ENCODE results near the gene PEBP1. TPM values are rescaled to one million over a fixed set of nuclear protein-coding genes. Genes with fewer than 3 reads are reported as not detected.
A peak's percentile ranks its signal among the peaks of the same experiment; 100 is the strongest.

Gene PEBP1
- total and polyA plus RNA-seq, 4 donors = 123 to 317 (median 167) TPM

DNA sequence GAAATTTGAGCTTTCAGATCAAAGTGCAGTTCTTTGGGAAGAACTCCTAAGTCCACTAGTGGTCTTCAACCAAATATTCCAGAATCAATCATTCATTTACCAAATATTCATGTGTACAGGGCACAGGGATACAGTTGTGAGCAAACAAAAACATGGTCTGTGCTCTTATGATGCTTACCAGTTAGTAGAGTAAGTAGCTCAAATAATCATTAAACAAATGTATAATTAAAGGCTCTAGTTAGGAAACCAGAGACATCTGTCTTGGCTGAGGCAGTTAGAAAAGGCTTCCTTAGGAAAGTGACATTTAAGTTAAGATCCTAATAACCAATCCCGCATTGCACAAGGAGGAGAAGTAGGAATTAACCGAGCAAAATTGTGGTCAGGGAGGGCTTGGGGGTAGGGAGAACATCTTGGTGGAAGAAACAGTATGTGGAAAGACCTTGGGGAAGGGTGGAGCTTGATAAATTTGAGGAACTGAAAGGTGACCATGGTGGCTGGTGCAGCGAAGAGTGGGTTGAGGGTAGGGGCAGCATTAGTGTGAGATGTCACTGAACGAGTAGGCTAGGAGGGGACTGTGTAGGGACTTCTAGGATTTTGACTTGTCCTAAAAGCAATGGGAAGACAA, 40.0 kb downstream of the PEBP1 start:
- DNase-seq (no peak), ATAC-seq (ENCODE audit: insufficient read depth, low FRiP score) (no peak)
- H3K4me3 ChIP-seq = no peak overlapping the region
- no peak overlapping the region for H3K9ac ChIP-seq (ENCODE audit: insufficient read depth in 1 of 2, low read length in 2 of 2)
- H3K27ac ChIP-seq (ENCODE audit: low read depth in 1 of 2, low read length in 1 of 2) = no peak overlapping the region
- TF ChIP-seq, protein P1, sequence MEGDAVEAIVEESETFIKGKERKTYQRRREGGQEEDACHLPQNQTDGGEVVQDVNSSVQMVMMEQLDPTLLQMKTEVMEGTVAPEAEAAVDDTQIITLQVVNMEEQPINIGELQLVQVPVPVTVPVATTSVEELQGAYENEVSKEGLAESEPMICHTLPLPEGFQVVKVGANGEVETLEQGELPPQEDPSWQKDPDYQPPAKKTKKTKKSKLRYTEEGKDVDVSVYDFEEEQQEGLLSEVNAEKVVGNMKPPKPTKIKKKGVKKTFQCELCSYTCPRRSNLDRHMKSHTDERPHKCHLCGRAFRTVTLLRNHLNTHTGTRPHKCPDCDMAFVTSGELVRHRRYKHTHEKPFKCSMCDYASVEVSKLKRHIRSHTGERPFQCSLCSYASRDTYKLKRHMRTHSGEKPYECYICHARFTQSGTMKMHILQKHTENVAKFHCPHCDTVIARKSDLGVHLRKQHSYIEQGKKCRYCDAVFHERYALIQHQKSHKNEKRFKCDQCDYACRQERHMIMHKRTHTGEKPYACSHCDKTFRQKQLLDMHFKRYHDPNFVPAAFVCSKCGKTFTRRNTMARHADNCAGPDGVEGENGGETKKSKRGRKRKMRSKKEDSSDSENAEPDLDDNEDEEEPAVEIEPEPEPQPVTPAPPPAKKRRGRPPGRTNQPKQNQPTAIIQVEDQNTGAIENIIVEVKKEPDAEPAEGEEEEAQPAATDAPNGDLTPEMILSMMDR (IDR thresholded peaks at IDR 0.05; ENCODE audit: control extremely low read depth, extremely low read depth) = no peak
- WGBS, 2 donors = 47 to 79% methylated on average over 4 of the region's 4 CpGs
- H3K9me3 ChIP-seq (ENCODE audit: control insufficient read depth in 4 of 4, insufficient read depth in 3 of 4, low read length in 3 of 4) = no peaks in the 10 kb centered on the region
- no peaks in the 10 kb centered on the region for H3K27me3 ChIP-seq (ENCODE audit: control insufficient read depth in 3 of 3, insufficient read depth in 3 of 3, low read length in 2 of 3)
- H3K36me3 ChIP-seq (ENCODE audit: control insufficient read depth in 4 of 4, insufficient read depth in 4 of 4, low read length in 4 of 4) = peaks cover 24 to 47% (median 35%) of the 10 kb centered on the region in 4 donors
- no peaks in the 10 kb centered on the region for H3K4me1 ChIP-seq (ENCODE audit: control insufficient read depth in 5 of 5, insufficient read depth in 5 of 5, low read length in 5 of 5)

DNA sequence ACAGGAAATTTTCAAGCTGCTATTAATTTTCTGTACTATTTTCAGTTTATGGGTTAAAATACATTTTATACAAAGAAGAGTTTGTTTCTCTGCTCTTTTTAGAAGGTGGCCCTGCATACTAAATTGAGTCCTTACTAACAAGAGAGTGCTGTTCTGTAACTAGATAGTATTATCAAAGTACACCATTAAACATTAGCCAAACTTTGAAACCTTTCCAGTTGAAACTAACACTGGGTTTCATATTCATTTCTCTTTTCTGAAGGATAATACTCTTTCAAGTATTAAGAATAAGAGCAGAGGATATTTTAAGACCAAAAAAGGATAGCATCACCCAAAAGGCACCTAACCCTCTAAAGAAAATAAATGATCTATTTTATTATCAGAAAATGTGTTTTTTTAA, 47.2 kb downstream of the PEBP1 start:
- TF ChIP-seq, protein P1 (IDR thresholded peaks at IDR 0.05; ENCODE audit: control extremely low read depth, extremely low read depth) = no peak
- no peak for ATAC-seq (ENCODE audit: insufficient read depth, low FRiP score)
- Histone ChIP-seq H3K4me1 (ENCODE audit: control insufficient read depth in 5 of 5, insufficient read depth in 5 of 5, low read length in 5 of 5) (peaks cover 0 to 18% (median 8%) of the 10 kb centered on the region in 5 donors), H3K27ac (ENCODE audit: low read depth in 1 of 2, low read length in 1 of 2) (no peak overlapping the region), H3K4me3 (no peak overlapping the region), H3K27me3 (ENCODE audit: control insufficient read depth in 3 of 3, insufficient read depth in 3 of 3, low read length in 2 of 3) (no peaks in the 10 kb centered on the region), H3K9me3 (ENCODE audit: control insufficient read depth in 4 of 4, insufficient read depth in 3 of 4, low read length in 3 of 4) (no peaks in the 10 kb centered on the region), H3K36me3 (ENCODE audit: control insufficient read depth in 4 of 4, insufficient read depth in 4 of 4, low read length in 4 of 4) (peaks cover 7 to 15% (median 8%) of the 10 kb centered on the region in 4 donors), H3K9ac (ENCODE audit: insufficient read depth in 1 of 2, low read length in 2 of 2) (peak overlapping the region in 1 of 2 donors; percentile 15)
- DNase-seq = peak in 1 of 3 donors; percentile 22

DNA sequence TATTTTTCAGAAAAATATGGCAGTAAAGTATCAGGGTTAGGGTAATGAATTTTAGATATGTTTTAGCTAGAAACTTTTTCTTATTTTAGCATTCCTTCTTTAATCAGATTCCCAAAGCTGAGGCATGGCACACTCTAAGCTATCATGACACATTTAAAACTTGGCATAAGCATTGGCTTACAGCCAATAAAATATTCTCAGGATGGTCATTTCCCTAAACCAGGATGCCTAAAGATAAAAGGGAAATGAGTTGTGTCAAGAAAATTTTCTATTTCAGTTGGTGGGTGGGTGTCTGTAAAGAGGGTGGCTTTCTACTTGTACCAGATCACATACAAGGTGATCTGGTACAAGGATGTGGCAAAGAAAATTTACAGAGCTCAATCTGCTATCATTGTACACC, 47.8 kb downstream of the PEBP1 start:
- DNase-seq (no peak), ATAC-seq (ENCODE audit: insufficient read depth, low FRiP score) (no peak)
- H3K9me3 ChIP-seq (ENCODE audit: control insufficient read depth in 4 of 4, insufficient read depth in 3 of 4, low read length in 3 of 4) = no peaks in the 10 kb centered on the region
- TF ChIP-seq, protein P1 (IDR thresholded peaks at IDR 0.05; ENCODE audit: control extremely low read depth, extremely low read depth) = no peak
- H3K4me3 ChIP-seq = no peak overlapping the region
- no peaks in the 10 kb centered on the region for H3K27me3 ChIP-seq (ENCODE audit: control insufficient read depth in 3 of 3, insufficient read depth in 3 of 3, low read length in 2 of 3)
- peaks cover 0 to 24% (median 11%) of the 10 kb centered on the region in 5 donors for H3K4me1 ChIP-seq (ENCODE audit: control insufficient read depth in 5 of 5, insufficient read depth in 5 of 5, low read length in 5 of 5)
- H3K36me3 ChIP-seq (ENCODE audit: control insufficient read depth in 4 of 4, insufficient read depth in 4 of 4, low read length in 4 of 4) = peaks cover 5 to 15% (median 8%) of the 10 kb centered on the region in 4 donors
- no peak overlapping the region for H3K27ac ChIP-seq (ENCODE audit: low read depth in 1 of 2, low read length in 1 of 2)
- peak overlapping the region in 1 of 2 donors; percentile 15 for H3K9ac ChIP-seq (ENCODE audit: insufficient read depth in 1 of 2, low read length in 2 of 2)
